Activated CD8-positive, alpha-beta memory T cell treated with anti-CD3 and anti-CD28 coated beads, Interleukin-2, amount 50 U/mL, for 4 hours (primary cell): ENCODE results near the gene FOXN1.
"Not testable (repeated sequence)": the region's sequence is repeated elsewhere in the genome, so short reads cannot be mapped to it uniquely, and the experiment has no call there.

ENCODE experiments used
- DNase-seq: peaks from one replicate; pipeline ENCODE4 v3.0.0-alpha.2; 2020

The FOXN1 gene

DNA sequence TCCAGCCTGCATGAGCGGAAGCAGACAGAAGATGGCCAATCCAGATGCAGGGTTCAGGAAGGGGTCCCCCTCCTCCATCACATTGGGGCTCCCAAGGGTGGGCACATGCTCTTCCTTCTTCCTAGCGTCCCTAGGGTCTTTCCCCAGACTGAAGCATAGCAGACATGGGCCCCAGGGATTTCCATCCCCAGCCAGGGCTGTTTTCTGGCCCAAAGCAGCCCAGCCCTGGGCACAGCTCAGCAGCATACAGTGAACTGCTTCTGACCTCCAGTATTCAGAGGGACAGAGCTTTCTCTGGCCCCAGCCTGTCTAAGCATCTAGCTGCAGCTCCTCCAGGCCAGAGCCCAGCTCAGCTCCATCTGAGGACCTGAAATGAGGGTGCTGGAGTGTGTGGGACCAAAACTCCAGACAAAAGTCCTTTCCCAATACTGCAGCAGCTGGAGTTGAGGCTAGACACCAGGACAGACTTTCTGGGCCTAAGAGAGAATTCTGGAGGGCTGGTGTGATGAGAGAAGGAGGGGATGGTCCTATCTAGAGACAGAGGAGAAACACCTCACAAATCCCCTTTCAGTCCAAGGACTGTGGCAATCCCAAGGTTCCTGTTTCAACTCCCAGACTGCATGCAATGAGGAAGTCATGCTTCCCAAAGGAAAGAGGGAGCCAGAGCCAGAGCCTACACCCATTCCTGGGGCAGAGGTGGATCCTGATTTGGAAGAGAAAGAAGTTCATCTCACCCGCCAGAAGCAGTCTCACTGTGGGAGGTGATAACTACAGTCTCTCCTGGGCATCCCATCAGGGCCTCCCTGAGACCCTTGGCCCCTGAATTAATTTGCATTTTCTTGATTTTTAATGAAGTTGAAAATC lies 4.5 kb upstream of the FOXN1 start:
- no peak for DNase-seq

DNA sequence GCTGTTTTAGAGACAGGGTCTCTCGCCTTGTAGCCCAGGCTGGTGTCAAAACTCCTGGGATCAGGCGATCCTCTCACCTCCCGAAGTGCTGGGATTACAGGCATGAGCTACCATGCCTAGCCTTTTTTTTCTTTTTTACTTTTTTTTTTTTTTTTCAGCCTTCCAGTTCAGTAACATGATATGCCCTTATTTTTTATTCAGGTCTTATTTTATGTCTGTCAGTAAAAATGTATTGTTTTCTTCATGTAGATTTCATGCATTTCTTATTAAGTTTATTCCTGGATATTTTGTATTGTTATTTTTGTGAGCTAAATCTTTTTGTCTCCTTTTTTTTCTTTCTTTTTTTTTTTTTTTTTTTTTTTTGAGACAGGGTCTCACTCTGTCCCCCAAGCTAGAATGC lies 2.7 kb upstream of the FOXN1 start:
- no peak for DNase-seq

DNA sequence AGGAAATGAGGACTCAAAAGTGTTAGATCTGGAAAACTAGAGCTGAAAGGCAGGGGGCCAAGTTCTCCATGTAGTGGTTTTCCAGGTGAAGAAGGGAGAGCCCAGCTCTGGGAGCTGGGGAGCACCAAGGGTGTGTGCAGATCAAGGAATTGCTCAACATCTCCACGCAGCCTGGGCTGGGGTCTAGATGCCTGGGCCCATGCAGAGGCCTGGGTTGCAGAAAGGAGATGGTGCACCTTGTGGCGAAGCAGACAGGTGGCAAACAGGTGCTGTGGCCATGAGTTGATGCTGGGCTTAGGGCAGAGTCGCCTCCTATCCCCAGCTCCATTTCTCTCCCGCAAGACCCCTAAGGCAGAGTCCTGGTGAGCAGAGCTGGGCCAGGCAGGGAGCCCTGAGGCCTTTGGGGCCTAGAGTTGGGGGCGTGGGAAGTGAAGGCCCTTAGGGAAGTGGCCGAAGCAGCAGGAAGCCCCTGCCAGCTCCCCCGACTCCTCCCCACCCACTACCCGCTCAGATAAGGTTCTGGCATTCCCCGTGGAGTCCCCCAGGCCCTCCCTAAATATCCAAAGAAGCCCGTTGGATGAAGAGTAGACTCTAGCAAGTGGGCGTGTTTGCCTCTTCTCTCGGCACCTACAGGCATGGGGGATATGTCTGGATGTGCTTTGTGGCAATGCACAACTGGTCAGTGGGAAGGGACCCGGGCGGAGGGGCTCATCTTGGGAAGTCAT lies 777 bp downstream of the FOXN1 start:
- no peak for DNase-seq

DNA sequence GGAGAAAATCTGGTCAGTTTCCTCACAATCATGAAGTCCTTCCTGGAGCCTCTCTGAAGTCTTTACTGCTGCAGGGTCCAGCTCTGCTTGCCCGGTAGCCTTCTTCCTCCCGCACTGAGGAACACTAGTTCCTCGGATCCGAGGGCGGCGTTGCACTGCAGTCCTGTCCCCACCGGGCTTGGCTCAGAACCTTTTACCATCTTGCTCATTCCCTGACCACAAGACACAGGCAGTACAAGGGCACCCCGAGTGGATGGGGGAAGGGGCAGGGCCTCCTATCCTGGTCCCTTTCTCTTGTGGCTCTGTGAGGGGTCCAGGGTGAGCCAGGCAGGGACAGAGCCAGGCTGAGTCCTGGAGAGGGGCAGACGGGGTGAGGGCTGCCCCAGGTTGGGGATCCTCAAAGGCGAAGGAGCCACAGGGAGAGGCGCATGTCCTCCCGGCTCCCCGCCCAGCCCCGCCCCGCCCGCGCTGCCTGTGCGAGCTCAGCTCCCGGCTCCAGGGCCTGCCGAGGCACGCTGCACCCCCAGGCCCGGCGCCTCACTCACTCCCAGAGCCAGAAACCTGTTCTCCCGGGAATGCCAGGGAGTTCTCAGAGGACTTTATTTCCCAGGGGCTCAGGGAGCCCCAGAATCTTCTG lies 1.5 kb downstream of the FOXN1 start:
- no peak for DNase-seq

DNA sequence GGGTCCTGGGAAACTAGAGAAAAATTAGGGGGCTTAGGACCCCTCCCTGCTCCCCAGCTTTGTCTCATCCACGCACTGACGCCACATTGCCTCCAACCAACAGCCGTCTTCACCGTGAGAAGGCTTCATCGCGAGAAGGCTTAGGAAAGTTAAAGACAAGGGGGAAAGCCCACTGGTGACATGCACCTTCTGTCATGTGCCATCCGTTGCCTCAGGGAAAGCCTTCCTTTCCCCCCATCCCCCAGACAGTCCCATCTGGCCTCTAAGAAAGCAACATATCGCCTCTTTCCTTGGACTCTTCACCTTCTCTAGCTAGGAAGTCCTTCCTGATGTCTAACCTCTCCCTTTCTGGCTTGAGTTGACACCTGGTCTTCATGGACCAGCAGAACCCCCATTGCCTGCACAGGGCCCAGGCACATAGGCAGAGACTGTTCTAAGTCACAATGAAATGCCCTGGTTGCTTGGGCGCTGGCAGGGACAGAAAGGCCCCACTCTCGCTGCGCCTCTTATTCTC lies 2.1 kb downstream of the FOXN1 start:
- DNase-seq: no peak

DNA sequence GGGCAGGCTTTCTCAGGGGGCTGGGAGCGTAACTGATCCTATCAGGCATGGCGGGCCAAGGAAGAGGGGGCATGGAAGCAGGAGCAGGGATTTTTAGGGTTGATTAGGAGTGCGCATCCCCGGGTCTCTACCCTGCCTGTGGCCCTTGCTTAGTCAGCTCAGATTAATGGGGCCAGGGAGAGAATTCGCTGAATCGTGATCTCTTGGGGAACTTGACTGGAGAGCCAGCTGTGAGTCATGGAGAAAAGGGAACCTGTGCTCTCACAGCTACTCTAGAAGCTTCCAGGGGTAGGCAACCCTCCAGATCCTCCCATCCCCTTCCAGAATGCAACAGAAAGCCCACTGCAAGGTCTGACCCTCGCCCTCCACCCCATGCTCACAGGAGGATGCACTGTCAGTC lies 3.6 kb downstream of the FOXN1 start:
- no peak for DNase-seq

DNA sequence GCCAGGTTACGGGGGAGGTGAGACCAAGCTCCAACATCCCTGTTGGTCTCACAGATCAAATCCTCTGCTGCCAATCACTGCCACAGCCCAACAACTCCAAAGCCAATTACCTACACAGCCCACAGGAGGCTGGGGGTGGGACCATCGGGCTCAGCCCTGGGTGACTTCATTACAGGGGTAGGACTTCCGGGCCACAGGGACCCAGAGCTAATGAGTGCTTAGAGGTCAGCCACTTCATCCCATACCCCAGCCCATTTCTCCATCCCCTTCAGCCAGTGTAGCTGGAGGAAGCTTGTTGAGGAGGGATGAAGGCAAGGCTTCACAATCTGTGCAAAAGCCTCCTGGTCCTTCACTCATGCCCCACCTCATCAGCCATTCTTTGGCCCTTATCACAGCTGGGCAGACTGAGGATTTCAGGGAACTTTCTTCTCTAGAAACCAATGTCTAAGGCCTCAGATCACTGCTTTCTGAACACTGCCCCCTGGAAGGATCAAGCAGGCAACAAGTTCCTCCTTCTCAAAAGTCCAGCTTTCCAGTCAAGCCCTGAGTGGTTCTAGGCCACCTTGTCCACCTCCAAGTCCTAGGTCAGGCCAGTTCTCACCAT lies 5.8 kb downstream of the FOXN1 start:
- no peak for DNase-seq

DNA sequence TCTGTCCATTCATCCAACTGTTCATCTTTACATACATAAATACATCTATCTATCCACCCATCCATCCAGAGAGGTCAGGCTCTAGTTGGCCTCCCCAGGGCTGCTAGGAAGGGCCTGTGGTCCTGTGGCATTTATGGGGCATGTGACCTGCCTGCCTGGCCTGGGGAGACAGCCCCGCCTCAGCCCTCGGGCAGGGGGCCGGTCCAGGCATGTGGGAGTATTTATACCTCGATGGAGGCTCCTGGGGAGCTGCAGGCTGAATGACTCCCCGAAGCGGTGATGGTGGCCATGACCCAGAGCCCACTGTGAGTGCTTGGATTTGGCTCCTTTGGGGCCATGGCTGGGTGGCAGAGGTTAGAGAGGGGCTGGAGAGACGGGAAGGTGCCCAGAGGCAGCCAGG lies 7.3 kb downstream of the FOXN1 start:
- no peak for DNase-seq

DNA sequence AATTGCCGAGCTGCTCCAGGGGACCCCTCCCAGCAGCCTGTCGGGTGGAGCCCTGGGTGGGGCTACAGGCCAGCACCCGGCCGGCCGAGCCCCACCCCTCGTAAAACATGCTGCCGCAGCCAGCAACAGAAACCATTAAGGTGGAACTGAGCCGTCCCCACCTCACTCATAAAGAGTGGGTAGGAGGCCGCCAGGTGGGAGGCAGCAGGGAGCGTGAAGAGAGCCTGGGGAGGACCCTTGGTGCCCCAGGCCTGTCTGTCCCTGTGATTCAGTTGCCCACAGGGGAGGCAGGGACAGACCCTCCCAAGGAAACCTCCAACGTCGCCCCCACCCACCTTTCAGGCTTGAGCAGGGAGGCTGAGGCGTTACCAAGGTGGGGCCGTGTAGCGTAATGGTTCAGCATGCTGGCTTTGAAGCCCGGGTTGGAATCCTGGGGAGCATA lies 8.4 kb downstream of the FOXN1 start:
- DNase-seq: no peak

DNA sequence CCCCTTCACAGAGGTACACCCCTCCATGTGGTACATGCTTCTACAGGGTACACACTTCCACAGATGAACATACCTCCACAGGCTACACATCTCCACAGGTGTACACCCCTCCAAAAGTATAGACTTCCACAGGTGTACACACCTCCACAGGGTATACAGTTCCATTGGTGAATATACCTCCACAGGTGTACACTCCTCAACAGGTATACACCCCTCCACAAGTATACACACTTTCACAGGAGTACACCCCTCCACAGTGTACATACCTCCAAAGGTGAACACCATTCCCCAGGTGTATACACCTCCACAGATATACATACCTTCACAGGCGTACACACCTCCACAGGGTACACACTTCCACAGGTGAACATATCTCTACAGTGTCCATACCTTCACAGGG lies 9.4 kb downstream of the FOXN1 start:
- DNase-seq: no peak

DNA sequence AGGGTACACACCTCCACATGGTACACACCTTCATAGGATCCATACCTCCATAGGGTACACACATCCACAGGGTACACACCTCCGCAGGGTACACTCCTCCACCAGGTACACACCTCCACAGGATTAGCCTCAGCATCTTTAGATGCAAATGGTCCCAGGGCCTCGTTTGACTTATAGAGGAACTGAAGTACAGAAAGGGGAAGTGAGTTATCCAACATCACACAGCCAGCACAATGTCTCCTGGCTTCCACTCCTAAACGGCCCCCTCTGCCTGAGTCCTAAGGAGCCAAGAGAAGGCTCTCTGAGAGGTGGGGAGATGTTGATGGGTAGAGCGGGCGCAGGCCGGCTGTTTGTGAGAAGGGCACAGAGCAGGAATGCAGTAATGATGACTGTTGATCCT lies 12.0 kb downstream of the FOXN1 start:
- no peak for DNase-seq

DNA sequence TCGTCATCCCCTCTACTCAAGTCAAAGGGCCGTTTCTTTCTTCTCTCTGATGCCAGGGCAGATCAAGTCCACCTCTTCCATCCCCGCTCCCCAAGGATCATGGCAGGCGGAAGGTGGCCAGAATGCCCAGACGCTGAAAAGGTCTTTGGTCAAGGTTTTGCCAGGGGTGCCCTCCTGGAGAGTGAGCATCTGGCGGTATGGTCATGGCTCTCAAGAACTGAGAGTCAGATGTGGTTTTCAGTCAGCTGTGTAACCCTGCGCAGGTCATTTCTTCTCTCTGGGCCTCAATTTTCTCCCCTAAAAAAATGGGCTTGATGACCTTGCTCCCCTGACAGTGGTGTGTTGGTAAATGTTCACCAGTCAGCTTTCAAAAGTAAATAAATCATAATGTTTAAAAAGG lies 12.4 kb downstream of the FOXN1 start:
- DNase-seq: no peak

DNA sequence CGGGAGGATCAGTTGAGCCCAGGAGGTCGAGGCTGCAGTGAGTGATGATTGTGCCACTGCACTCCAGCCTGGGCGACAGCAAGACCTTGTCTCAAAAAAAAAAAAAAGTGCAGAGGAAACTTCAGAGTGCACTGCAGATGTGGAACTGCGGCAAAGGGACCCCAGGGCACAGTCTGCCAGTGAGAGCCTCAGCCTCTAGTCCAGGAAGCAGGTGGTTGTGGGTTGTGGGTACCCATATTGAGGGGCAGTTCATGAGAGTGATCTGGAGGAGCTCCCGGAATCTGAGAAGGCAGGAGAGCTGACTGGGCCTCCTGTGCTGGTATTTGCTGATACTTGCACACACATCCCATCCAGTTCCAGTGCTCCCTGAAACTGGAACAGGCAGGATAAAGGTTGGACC lies 13.1 kb downstream of the FOXN1 start:
- no peak for DNase-seq

DNA sequence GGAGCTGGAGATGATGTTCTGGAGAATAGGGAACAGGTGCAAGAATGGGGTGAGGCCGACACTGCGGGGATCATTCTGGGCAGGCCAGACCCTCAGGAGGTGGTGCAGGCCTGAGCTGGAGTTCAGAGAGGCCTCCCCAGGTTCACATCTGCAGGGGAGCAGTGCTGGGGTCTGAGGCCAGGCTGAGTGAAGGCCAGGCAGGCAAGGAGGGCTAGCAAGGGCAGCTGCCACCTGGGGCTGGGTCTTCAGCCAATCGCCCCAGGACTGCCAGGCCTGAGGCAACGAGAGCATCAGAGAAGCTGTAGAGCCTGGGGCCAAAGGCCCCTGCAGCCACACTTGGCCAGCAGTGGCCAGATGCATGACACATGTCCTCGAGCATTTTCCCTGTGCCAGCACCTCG lies 14.5 kb downstream of the FOXN1 start:
- no peak for DNase-seq

DNA sequence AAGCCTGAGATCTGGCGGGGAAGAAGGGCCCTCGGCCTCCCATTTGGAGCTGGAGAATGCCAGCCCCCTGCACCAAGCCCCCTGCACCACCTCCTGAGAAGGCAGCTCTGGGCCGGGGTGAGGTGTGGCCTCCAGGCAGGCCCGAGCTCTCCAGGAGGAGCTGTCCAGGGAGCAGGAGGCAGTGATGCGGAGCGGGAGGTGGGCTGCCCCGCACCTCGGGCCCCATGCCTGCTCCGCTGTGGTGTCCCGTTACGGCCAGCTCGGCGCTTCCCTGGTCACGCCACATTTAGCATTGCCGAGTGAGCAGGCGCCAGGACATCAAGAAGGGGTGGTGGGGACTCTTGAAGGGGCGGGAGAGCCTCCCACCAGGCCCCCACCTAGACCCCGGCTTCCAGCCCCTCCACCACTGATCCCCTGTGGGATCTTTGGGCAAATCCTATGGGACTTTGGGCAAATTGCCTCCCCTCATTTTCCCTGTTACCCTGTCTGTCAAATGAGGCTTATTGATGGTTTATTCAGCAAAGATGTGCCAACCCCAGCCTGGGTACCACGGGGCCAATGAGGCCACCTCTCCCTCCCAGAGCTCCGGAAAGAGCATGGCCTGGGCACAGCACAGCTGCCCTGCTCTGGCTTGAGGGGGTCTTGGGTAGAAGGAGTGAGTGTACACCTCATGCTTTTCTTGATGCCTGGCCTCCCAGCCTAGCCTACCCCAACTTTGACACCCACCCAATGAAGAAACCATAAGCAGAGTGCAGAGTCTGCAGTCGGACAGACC lies 15.3 kb downstream of the FOXN1 start:
- no peak for DNase-seq

DNA sequence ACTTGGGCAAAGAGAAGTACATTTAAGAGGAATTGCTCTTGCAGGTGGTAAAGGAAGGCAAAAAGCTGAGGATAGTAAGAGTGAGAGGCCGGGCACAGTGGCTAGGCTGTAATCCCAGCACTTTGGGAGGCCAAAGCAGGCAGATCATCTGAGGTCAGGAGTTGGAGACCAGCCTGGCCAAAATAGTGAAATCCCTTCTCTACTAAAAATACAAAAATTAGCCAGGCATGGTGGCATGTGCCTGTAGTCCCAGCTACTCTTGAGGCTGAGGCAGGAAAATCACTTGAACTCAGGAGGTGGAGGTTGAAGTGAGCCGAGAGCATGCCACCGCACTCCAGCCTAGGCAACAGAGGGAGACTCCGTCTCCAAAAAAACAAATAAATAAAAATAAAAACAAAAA lies 16.1 kb downstream of the FOXN1 start:
- DNase-seq: not testable (repeated sequence)

DNA sequence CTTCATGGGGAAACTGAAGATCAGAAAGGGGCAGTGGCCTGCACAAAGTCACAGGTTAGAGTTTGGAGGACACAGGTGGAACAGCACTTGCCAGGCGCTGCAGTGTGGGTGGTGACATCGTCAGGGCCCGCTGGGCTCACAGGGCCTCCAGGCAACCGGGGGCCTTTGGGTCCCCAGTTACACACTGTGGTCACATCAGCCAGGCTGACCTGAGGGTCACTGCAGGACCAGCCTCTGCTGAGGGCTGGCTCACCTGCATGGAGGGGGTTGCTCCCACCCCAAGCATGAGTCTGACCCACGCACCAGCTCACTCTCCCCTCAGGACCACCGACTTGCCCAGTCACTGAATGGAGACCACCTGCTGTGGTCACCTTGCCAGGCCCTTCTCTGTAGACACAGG lies 17.0 kb downstream of the FOXN1 start:
- no peak for DNase-seq

DNA sequence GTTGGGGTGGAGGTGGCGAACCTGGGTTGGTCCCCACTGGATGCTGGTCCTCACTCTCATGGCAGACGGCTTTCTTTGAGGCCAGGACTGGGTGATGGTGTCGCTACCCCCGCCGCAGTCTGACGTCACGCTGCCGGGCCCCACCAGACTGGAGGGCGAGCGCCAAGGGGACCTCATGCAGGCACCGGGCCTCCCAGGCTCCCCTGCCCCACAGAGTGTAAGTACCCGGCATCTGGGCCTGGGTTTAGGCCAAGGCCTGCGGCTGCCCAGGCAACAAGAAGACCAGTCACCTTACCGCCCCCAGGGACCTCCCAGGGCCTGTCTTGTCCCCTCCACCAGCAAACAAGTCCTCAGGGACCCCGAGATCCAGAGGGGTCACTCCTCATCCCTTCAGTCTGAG lies 17.7 kb downstream of the FOXN1 start:
- no peak for DNase-seq

DNA sequence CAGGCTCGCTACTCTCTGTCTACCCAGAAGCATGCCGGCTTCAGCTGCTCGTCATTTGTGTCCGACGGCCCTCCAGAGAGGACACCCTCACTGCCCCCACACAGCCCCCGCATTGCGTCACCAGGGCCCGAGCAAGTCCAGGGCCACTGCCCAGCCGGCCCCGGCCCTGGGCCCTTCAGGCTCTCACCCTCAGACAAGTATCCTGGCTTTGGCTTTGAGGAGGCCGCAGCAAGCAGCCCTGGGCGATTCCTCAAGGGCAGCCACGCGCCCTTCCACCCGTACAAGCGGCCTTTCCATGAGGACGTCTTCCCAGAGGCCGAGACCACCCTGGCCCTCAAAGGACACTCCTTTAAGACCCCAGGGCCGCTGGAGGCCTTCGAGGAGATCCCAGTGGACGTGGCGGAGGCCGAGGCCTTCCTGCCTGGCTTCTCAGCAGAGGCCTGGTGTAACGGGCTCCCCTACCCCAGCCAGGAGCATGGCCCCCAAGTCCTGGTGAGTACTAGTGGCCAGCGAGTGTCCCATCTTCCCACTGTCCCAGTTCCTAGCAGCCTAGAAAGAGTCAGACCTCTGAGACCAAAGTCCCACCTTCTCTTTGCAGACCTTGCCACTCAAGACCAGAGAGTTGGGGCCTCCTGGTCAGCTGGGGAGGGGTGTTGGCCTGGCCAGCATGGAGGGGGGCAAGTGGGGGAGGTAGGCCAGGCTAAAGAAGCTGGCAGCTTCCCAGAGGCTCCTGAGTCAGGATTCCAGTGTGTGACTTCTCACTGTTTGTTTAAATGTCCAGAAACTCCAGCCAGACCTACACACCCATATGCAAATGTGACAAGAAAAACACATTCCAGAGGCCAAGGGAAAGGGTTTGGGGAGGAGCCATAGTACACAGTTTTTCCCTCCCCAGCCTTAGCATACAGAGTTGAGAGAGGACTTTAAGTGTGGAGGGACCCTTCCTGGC lies 18.6 kb downstream of the FOXN1 start:
- no peak for DNase-seq

DNA sequence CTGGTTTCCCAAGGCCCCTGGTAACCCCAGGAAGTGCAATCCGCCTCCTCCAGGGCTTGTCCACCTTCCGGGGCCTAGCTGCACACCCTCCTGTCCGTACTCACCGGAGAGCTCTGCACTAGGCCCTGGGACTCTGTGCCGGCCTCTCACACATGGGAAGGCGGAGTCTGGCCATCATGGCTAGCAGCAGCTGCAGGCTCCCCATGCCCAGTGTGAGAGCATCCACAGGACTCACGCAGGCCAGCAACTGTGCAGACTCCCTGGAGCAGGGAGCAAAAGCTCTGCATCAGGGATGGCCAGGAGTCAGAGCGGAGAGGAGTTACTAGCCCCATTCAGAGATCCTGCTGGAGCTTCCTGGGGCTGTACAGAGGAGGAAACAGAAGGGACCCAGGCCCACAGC lies 20.2 kb downstream of the FOXN1 start:
- no peak for DNase-seq

DNA sequence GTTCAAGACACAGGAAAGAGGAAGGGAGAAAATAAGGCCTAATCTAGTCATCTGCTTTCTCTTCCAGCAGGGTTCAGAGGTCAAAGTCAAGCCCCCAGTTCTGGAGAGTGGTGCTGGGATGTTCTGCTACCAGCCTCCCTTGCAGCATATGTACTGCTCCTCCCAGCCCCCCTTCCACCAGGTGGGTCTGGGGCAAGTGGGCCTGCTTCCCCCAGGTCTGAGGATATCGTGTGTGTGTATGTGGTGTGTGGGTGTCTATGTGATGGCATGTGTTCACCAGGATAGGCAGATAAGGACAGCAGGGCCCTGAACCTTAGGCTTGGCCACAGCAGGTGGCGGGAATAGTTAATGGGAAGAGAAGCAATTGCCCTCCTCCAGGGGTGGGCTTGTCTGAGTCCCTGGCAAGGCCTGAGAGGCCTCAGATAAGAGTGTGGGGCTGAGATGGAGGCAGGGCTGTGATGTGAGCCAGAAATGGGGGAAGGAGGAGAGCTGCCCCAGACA lies 21.1 kb downstream of the FOXN1 start:
- no peak for DNase-seq
